IPS-NIHi7 (cell line): ENCODE data around the gene FIGNL1.
"Not testable (repeated sequence)": the region's sequence is repeated elsewhere in the genome, so short reads cannot be mapped to it uniquely, and the experiment has no call there.

Source experiments
- DNase-seq: peaks from one replicate; pipeline ENCODE4 v3.0.0; 2012; ENCODE audit warnings: mixed read lengths; ENCODE audit errors: extremely low spot score

FIGNL1 gene

DNA sequence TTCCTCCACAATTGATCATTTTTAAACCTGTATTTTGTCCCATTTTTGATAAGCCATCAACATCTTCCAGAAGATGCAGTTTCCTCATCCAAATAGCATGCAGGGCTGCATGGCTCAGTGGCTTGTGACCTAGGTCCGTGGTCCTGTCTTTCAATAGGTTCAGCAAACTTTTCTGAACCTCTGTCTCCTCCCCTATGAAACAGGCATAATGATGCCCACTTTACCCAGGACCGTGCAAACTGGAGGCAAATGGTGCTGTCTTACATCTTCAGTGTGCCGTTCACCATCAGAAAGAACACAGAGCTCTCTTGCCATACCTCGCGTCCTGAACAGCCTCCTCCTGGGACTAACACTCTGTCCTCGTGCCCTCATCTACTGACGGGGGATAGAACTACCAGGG, 22.3 kb upstream of the FIGNL1 start:
- DNase-seq, result no peak

DNA sequence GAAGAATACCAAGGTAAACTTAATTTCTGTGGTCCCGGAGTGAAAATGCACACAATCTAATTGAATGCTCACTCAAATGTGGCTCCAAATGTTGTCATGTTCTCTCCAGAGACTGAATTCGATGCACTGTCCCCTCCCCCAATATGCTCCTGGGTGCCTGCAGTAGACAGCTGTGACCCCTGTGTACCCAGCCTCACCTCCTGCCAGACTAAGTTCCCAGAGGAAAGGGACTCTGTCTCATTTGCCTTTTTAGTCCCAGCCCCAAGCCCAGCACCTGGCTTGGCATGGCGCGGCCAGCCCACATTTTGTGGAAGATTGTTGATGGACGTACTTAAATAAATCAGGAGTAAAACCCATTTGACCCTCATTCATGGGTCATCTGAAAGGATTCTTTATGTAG, 21.8 kb upstream of the FIGNL1 start:
- DNase-seq, result no peak

DNA sequence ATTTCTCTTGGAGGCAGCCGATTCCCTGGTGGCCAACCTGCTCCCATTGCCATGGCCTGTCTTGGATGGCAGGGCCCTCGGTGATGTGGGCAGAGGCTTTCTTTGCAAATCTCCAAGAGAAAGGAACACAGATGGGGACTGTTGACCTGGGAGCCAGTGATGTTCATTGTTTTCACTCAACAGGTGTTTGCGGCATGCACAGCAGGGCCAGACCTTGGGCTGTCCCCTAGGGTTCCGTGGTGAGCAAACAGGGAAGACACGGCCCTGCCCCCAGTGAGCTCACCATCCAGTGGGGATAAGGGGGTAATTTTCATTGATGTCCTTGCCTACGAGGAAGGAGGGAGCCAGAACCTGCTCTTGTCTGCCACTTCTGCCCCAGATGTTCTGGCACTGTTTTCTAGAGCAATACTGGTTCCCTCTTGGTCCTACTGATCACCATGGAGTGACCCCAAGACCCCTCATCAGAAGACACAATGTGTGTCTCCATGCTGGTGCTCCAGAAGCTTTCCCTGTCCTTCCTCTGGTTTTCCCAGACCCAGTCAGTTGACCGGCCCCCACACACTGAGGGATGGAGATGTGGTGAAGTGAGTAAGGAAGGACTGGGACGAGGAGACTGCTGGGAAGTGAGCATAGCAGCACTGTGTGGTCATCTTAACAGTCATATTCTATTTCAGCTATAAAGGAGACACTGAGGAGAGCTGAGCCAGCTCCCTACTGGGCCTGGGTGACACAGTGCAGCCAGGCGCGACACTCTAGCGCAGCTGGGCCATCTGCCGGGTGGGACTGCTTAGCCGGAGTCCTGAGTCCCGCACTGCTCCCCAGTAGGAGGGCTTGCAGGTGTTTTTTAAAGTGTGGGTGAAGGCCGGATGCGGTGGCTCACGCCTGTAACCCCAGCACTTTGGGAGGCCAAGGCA, 20.4 kb upstream of the FIGNL1 start:
- no peak for DNase-seq

DNA sequence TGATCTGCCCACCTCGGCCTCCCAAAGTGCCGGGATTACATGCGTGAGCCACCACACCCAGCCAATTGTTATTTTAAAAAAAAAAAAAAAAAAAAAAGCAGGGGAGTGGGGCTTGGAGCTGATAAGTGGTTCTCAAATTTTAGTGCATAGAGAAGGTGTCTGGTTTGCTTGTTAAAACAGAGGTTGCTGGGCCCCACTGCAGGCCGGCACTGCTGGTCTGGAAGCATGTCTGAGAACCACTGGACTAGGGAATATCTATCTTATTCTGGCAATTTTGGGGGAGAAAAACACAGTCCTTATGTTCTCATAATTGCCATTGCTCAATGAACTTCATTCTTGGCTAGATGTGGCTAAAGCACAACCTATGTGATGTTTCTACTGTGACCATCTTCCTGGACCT, 19.0 kb upstream of the FIGNL1 start:
- DNase-seq, result no peak

DNA sequence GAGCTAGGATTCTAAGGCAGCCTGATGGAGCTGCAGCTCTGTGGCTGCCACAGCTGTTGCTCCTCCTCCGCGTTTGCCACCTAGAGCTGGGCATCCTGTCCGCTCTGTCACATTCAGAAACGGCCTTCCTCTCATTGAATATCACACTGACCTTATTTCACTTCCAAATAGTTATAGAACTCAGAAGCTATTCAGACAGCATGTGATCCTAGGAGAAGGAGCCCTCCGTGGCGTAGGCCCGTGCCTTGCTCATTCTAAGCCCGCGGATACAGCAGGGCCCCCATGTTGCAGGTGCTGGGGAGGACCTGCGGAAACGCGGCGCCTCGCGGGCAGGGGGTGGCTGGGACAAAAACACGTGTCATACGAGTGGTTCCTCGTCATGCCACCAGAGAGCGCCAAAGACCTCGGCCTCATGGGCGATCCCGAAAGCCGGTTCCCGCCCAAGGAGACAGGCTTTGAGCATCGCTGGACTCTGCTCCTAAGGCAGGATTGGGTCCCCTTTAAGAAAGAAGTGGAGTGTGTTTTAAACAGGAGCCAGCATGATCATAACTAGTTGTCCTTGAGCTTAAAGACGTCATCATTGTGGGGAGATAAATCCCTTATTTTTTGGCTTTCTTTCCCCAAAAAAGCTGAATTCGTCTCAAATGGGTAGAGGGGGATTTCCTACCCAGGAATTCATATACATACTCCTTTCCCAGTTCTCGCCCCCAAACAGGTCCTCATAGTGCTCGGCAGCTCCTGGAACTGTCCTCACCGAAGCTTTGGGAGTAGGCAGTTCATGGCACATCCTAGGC, 17.9 kb upstream of the FIGNL1 start:
- peak; percentile 89 for DNase-seq

DNA sequence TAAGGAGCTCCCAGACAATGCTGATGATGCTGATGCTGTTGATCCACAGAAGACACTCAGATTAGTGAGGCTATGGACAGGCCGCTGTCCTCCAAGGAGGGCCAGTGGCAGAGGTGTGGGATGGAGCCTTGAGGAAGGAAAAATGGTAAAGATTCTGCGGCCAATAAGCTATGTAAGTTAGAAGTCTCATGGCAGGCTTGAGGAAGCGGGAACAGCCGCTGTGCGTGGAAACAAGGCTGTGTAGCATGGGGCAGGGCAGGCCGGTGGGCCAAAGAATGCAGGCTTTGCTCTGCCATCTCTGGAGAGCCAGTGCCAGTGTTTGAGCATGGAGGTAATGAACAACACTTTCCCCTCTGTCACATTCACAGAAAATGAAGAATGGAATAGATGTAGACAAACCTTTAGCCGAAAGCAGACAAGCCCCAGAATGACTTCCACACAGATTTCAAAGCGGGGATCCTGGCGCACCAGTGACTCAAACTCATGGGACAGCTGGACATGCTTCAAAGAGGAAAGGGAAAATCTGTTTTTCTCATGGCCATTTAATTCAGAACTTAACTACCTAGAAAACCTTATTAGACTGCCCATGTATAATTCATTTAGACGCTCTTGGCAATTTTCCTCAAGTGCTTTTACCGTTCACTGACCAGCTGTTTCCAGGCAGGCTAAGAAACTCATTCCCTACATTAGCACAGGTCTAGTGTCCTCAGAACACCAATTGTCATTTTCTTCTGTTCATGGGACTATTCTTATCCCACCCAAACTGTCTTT, 16.9 kb upstream of the FIGNL1 start:
- DNase-seq, result no peak

DNA sequence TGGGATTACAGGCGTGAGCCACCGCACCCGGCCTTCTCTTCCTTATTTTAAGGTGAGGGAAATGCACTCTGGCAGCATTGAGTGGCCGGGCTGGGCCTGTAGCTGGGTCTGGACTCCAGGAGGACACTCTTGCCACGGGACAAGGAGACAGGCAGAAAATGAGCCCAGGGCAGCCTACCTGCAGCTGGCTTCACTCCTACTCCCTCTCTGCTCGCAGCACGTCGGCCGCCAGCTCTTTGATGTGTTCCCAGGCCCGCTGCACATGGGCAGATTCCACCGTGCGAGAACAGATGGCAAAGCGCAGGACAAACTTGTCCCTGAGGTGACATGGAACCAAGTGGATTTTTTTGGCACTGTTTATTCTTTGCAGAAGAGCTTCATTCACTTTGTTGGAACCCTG, 12.9 kb upstream of the FIGNL1 start:
- DNase-seq, result no peak

DNA sequence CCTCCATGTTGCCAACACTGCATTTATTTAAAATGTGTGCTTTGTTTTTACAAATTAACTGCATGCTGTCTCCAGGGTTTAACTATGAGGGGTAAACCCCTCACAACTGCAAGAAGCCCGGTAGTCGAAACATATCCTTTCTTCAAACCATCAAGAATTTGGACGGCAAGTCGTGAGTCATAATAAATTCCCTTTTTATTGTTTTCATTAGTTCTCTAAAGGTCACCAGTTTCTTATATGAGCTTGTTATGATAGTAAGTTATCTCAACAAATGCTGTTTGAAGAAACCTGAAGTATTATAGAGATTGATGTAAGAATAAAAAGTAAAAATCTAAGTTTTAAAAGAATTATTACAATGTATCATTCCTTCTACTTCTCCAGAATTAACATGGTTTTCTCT, 12.2 kb upstream of the FIGNL1 start:
- DNase-seq, result no peak

DNA sequence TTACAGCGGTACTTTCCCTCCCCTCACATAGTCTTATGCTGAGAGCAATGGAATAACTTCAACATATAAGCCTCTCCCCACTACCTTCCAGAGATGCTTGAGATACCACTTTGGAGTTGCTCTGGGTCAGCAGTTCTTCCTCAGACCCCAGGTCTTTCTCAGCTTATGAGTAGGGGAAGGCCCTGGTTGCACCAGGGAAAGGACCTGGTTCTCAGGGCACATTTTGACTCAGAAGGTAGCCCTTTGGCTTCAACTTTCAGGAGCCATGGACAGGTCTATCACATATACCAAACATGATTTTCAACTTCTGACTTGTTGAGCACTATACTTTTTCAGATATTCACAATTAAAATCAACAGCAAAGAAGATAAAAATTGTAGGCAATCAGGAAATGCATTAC, 11.5 kb upstream of the FIGNL1 start:
- no peak for DNase-seq

DNA sequence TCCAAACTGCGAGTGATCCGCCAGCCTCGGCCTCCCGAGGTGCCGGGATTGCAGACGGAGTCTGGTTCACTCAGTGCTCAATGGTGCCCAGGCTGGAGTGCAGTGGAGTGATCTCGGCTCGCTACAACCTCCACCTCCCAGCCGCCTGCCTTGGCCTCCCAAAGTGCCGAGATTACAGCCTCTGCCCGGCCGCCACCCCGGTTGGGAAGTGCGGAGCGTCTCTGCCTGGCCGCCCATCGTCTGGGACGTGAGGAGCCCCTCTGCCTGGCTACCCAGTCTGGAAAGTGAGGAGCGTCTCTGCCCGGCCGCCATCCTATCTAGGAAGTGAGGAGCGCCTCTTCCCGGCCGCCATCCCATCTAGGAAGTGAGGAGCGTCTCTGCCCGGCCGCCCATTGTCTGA, 9.0 kb upstream of the FIGNL1 start:
- not testable (repeated sequence) for DNase-seq

DNA sequence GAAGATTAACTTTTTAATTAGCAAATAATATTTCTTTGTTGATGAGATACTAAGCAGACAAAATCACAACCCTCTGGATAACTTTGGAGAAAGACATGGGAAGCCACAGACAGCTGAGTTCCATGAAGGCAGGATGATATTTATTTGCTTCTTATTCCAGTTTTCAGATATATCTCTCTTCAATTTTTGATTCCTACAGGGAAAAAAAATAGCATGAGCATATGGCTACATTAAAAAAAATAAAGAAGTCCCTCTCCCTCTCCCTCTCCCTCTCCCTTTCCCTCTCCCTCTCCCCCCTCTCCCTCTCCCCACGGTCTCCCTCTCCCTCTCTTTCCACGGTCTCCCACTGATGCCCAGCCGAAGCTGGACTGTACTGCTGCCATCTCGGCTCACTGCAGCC, 8.5 kb upstream of the FIGNL1 start:
- not testable (repeated sequence) for DNase-seq

DNA sequence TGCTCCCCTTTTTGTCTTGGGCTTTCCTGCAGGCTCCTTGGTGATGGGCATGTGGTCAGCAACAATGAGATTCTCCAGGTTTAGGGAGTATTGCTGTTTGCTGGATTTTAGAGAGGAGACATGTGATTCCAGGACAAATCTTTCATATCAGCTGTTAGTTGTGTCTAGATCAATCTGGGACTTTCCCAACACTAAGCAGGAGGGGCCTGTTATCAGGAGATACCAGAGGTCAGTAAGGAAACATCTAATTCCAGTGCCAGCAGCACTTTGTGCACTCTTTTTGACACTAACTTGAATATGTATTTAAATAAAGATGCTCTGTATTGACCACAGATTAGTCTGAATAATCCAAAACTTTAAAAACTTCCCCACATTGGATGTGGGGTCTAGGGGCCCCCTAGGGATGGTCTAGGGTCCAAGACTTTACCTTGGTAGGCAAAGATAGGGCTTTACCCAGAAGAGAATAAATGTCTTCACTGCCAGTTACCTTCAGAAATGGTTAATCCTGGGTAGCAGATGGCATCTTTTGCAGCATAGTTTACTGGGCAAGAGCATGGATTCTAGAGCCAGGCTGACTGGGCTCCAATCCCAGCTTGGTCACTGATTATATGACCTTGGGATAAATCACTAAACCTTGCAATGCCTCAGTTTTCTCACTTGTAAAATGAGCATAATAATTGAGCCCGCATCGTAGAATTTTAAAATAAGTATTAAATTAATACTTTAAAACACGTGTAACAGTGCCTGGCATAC, 6.4 kb upstream of the FIGNL1 start:
- DNase-seq, result no peak

DNA sequence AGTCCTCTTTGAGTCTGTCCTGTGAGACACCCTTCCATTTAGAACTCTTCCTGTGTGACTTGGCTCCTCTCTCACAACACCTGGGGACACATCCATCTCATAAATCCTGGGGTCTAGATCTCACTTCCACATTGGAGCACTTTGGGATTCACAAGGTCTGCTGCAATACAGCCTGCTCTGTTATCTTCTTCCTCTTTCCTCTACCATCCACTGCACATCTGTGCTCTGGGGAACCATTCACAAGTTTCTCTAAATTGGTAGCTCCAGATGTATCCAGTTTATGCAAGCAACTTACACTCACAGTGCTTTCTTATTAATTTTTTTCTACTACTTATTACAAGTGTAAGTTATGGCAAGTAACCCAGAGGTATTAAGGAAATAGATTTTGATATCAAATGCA, 5.5 kb upstream of the FIGNL1 start:
- DNase-seq, result no peak

DNA sequence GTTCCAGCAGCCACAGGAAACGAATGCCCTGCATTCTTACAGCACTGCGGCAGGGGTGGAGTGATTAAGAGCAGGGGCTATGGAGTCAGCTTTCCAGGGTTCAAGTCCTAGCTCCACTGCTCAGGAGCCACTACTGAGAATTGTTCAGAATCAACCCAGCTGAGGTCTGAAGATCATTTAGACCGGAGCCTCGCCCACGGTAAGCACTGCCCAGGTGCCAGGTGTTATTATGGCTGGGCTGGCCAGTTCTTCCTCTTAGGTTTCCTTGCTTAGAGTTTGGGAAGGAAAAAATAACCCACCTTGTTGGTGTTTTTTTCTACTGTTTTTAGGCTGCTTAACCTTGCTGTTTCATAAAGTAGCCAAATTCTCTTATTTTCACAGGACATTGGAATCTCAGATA, 4.8 kb upstream of the FIGNL1 start:
- no peak for DNase-seq

DNA sequence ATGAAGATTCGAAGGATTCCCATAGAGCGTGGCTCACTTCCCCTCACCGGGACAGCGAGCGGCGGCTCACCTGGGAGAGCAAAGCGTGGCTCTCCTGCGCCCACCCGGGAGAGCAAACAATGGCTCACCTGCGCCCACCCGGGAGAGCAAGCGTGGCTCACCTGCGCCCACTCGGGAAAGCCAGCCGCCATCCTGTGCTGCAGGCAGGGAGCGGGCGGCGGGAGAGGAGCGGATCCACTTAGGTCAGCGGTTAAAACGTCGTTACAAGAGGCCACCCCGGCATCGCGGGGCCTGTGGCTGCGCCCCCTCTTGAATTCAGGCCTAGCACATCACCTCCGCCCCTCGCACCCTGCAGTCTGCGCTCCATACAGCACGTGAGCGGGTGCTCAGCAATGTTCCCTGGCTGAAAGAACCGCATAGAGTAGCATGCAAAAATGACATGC, 461 bp upstream of the FIGNL1 start:
- no peak for DNase-seq

DNA sequence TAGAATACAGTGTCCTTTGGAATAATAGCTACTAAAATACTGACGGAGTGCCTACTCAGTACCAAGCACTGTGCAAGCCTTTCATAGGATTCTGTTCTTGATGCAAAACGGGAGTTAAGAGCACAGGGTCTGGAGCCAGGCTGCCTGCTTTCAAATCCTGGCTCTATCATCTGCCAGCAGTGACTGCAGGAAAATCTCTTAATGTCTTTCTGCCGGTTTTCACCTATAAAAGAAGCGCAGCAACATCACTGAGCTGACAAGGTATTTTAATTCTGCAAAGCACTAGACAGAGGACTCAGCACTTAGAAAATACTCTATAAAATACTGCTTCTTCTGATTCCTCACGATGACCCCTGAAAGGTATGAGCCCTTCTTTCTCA, 659 bp downstream of the FIGNL1 start:
- DNase-seq, result no peak

DNA sequence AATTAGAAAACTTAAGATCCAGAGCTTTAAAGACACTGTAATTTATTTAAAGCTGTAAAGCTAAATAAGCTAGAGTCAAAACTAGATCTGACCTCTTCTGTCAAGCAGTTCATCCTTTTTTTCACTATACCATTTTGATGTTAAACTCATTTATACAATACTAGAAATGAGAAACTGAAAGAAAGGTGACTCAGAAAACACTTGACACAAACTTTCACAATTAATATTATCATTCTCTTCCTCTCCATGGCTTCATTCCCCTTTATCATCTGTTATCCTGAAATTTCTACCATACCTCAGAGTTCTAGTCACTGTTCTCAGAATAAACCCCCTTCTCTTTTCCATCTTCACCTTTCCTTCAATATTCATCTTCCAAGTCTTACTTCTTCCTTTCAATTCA, 1.3 kb downstream of the FIGNL1 start:
- no peak for DNase-seq

DNA sequence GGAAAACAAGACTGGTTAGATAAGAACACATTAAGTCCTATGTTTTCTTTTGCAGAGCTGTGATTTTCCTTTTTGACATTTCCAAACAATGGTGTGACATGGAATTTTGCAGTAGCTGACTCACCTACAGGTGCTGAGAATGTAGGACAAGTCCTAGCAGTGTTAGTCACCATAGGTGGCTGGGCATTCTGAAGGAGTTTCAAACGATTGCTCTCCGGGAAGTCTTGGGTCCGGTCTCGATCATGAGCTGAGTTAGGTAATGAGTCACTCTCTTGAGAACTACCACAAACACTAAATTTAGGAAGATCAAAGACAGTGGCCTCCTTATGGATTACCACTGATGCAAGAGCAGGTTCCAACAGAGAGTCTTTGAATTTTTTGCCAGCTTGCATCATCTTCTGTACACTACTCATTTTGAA, 3.6 kb downstream of the FIGNL1 start:
- DNase-seq, result no peak

DNA sequence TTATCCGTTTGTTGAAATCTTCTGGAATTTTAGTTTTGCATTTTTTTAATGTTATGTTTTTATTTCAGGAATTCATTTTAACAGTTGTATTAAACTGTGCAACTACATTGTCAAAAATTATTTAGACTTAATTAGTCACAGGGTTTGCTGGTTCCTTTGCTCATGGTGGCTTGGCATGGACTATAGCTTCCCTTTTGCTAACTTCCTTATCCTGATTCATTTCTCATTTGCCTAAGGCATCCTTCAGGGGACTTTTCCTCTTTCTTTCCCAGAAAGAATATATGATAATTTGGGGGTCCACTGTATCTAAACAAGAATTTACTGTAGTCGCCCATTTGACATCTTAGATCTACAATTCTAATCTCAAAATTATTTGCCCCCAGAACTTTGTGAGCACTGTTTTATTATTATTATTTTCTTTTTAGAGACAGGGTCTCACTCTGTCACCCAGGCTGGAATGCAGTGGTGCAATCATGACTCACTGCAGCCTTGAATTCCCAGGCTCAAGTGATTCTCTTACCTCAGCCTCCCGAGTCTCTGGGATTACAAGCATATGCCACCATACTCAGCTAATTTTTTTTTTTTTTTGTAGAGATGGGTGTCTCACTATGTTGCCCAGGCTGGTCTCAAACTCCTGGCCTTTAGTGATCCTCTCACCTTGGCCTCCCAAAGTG, 13.9 kb downstream of the FIGNL1 start:
- no peak for DNase-seq

DNA sequence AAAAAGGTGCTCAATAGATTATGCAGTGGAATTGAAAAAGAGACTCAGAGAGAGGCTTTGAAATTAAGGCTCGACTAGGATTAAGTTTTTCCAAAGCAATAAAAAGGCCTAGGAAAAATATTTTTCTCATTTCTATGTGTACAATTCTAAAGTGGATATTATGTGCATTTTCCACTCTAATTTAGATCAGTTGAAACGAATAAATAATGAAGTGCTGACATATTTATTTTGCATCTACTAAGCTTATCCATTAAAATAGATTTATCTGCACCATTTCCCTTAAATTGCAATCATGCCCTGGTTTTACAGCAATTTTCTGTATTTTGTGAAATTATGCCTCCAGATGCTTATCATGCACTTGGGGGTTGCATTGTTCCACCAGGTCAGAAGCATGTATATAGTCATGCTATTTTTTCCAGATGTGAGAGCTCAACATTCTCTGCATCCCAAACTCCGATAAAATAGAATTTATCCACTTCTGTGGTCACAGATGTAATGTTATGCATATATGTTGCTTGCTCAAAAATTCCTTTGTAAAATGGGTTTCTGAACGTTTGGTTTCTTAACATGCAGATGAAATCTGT, 18.3 kb downstream of the FIGNL1 start:
- no peak for DNase-seq

DNA sequence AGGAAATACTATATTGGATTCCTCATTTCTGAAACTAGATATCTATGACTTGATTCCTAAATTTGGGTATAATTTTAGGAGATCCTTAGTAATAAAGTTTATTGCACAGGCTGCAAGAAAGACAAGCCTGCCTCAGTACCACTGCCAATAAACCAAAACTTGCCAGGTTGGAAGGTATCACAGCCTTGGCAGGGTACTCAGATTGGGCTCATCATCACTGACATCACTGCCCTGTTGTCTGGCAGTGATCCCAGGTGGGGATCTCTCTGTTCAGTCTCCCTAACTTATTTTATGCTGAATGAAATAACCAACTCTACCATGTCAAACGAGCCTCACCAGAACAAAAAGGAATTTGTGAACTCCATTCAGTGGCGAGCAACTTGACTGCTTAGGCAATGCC, 18.8 kb downstream of the FIGNL1 start:
- DNase-seq, result no peak
